GM12878 (cell line): ENCODE results near the gene ANKRD44. TPM values are rescaled to one million over a fixed set of nuclear protein-coding genes. Genes with fewer than 3 reads are reported as not detected.

Experiments
- BCL11A ChIP-seq: IDR thresholded peaks from 2 replicates; pipeline ENCODE4 v1.6.1; 2011; ENCODE audit warnings: low read depth, low read length
- BHLHE40 ChIP-seq, 2 experiments: fragments of 450-650 bp in 1 of 2; IDR thresholded peaks; 2 replicates each; pipeline ENCODE4 v1.6.1; 2011 to 2017; ENCODE audit warnings: low read depth in 2 of 2, borderline replicate concordance in 1 of 2, improper control_type of control experiment in 1 of 2, low read length in 1 of 2, mild to moderate bottlenecking in 1 of 2
- HDGF ChIP-seq: fragments of 450-650 bp; IDR thresholded peaks from 2 replicates; pipeline ENCODE4 v1.6.1; 2016; ENCODE audit warnings: antibody characterized with exemption
- KLF5 ChIP-seq: fragments of 450-650 bp; IDR thresholded peaks from 2 replicates; pipeline ENCODE4 v1.6.1; 2014; ENCODE audit warnings: mild to moderate bottlenecking; ENCODE audit not compliant: partially characterized antibody
- MTA3 ChIP-seq: IDR thresholded peaks from 2 replicates; pipeline ENCODE4 v1.6.1; 2012; ENCODE audit warnings: low read length, inconsistent platforms, borderline replicate concordance
- NBN ChIP-seq: fragments of 450-650 bp; IDR thresholded peaks from 2 replicates; pipeline ENCODE4 v1.6.1; 2016
- NFXL1 ChIP-seq: fragments of 450-650 bp; IDR thresholded peaks from 2 replicates; pipeline ENCODE4 v1.6.1; 2017; ENCODE audit warnings: antibody characterized with exemption, mild to moderate bottlenecking, borderline replicate concordance
- NR2C1 ChIP-seq: fragments of 450-650 bp; IDR thresholded peaks from 2 replicates; pipeline ENCODE4 v1.6.1; 2017; ENCODE audit warnings: antibody characterized with exemption, mild to moderate bottlenecking, moderate library complexity
- NR2C2 ChIP-seq: IDR thresholded peaks from 2 replicates; pipeline ENCODE4 v1.6.1; 2011; ENCODE audit warnings: borderline replicate concordance, low read depth; ENCODE audit not compliant: control insufficient read depth, insufficient read length
- NRF1 ChIP-seq: conservative IDR thresholded peaks from 2 replicates; pipeline ENCODE4 v1.6.1; 2011; ENCODE audit warnings: mild to moderate bottlenecking, low read depth, low read length, improper control_type of control experiment
- PAX8 ChIP-seq: fragments of 450-650 bp; IDR thresholded peaks from 2 replicates; pipeline ENCODE4 v1.6.1; 2017; ENCODE audit warnings: mild to moderate bottlenecking, moderate library complexity
- PML ChIP-seq: IDR thresholded peaks from 2 replicates; pipeline ENCODE4 v1.6.1; 2012; ENCODE audit warnings: low read length, inconsistent platforms
- SMC3 ChIP-seq: IDR thresholded peaks from 2 replicates; pipeline ENCODE4 v1.6.1; 2011; ENCODE audit warnings: low read length, improper control_type of control experiment, borderline replicate concordance
- SREBF1 ChIP-seq: IDR thresholded peaks from 2 replicates; pipeline ENCODE4 v1.6.1; 2012; ENCODE audit warnings: mild to moderate bottlenecking, low read length
- STAT3 ChIP-seq: IDR thresholded peaks from 2 replicates; pipeline ENCODE4 v1.6.1; 2011; ENCODE audit warnings: low read depth, low read length, improper control_type of control experiment
- SUPT20H ChIP-seq: IDR thresholded peaks from 2 replicates; pipeline ENCODE4 v1.6.1; 2011; ENCODE audit warnings: low read depth, mild to moderate bottlenecking, low read length, moderate library complexity, borderline replicate concordance; ENCODE audit not compliant: control insufficient read depth
- TAF1 ChIP-seq: IDR thresholded peaks from 2 replicates; pipeline ENCODE4 v1.6.1; 2011; ENCODE audit warnings: mild to moderate bottlenecking, low read depth, low read length, borderline replicate concordance
- TCF12 ChIP-seq: IDR thresholded peaks from 2 replicates; pipeline ENCODE4 v1.6.1; 2011; ENCODE audit warnings: low read depth, mild to moderate bottlenecking, low read length
- ZBED1 ChIP-seq: IDR thresholded peaks from 2 replicates; pipeline ENCODE4 v1.6.1; 2016; ENCODE audit warnings: borderline replicate concordance
- ZNF274 ChIP-seq: IDR thresholded peaks from one replicate; pipeline ENCODE4 v1.8.0; 2011; ENCODE audit not compliant: insufficient read length, insufficient read depth
- polyA plus RNA-seq, 11 experiments: library from polyadenylated mRNA; depleted of rRNA in 4 of 11; unstranded in 6 of 11; stranded (reverse) in 5 of 11; fragments of >200 nt; fragmentation: Nextera tagmentation in 4 of 11; fragmentation: Illumina TruSeq in 1 of 11; extraction: Ambion mirVana in 4 of 11; extraction: Trizol in 1 of 11; gene quantifications; 1 replicate in 1 of 11; 2 replicates in 10 of 11; pipeline versions ENCODE4 v1.2.1 to v1.2.3, GENCODE V29; 2011 to 2016; ENCODE audit warnings: inconsistent platforms in 2 of 11, missing spikeins in 2 of 11, low read depth in 1 of 11
- total RNA-seq, 4 experiments: library from RNA; depleted of rRNA in 3 of 4; stranded (reverse); fragments of >200 nt in 3 of 4; fragmentation: Illumina TruSeq in 1 of 4; extraction: Trizol in 1 of 4; gene quantifications; 2 replicates each; pipeline versions ENCODE4 v1.2.1 to v1.2.3, GENCODE V29; 2013 to 2021
- TF ChIP-seq, protein P1 (sequence below): fragments of 450-650 bp; IDR thresholded peaks from 2 replicates; pipeline ENCODE4 v1.6.1; 2018; ENCODE audit warnings: borderline replicate concordance, mild to moderate bottlenecking; ENCODE audit not compliant: partially characterized antibody
- TF ChIP-seq, protein P2 (sequence below): fragments of 450-650 bp; IDR thresholded peaks from 2 replicates; pipeline ENCODE4 v1.6.1; 2017; ENCODE audit warnings: borderline replicate concordance
- TF ChIP-seq, protein P3 (sequence below): IDR thresholded peaks from 2 replicates; pipeline ENCODE4 v1.6.1; 2012; ENCODE audit warnings: low read depth, low read length, improper control_type of control experiment
- TF ChIP-seq, protein P4 (sequence below): IDR thresholded peaks from 2 replicates; pipeline ENCODE4 v1.6.1; 2011; ENCODE audit warnings: borderline replicate concordance, low read depth, mild to moderate bottlenecking, moderate library complexity, mixed read lengths, low read length; ENCODE audit not compliant: insufficient read depth; ENCODE audit errors: extremely low read length
- TF ChIP-seq, protein P5 (sequence below): fragments of 450-650 bp; formaldehyde crosslinking; IDR thresholded peaks from 2 replicates; pipeline ENCODE4 v1.4.0; 2022; ENCODE audit warnings: mild to moderate bottlenecking, moderate library complexity

The ANKRD44 gene
- total and polyA plus RNA-seq, 10 of the 15 experiments (the other 5 are each of a cell fraction or from before 2014, with no cell fraction given): 19.1 to 99.1 (median 59.6) TPM

DNA sequence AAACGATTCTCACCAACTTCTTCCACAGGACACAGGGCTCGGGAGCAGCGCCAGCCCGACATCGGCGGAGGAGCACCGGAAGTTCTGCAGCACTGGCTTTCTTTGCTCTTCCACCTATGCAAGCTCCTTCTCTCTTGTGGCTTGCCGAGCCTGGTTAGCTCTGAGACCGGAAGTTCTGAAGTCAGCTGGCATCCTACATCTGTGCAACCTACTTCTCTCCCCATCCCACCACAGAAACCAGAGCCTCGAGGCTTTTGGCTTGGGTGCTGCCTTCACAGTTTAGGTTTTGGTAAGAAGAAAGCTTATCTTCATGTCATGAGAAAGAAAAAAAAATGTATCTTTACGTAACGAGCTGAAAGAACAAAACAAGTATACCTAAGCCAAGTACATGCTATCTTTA, 111.7 kb downstream of the ANKRD44 start (continued):
- TF ChIP-seq, protein P1, sequence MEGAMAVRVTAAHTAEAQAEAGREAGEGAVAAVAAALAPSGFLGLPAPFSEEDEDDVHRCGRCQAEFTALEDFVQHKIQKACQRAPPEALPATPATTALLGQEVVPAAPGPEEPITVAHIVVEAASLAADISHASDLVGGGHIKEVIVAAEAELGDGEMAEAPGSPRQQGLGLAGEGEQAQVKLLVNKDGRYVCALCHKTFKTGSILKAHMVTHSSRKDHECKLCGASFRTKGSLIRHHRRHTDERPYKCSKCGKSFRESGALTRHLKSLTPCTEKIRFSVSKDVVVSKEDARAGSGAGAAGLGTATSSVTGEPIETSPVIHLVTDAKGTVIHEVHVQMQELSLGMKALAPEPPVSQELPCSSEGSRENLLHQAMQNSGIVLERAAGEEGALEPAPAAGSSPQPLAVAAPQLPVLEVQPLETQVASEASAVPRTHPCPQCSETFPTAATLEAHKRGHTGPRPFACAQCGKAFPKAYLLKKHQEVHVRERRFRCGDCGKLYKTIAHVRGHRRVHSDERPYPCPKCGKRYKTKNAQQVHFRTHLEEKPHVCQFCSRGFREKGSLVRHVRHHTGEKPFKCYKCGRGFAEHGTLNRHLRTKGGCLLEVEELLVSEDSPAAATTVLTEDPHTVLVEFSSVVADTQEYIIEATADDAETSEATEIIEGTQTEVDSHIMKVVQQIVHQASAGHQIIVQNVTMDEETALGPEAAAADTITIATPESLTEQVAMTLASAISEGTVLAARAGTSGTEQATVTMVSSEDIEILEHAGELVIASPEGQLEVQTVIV: no peak
- TF ChIP-seq NR2C1: no peak
- no peak for TF ChIP-seq SUPT20H
- TF ChIP-seq, protein P2, sequence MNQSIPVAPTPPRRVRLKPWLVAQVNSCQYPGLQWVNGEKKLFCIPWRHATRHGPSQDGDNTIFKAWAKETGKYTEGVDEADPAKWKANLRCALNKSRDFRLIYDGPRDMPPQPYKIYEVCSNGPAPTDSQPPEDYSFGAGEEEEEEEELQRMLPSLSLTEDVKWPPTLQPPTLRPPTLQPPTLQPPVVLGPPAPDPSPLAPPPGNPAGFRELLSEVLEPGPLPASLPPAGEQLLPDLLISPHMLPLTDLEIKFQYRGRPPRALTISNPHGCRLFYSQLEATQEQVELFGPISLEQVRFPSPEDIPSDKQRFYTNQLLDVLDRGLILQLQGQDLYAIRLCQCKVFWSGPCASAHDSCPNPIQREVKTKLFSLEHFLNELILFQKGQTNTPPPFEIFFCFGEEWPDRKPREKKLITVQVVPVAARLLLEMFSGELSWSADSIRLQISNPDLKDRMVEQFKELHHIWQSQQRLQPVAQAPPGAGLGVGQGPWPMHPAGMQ: no peak; the same call in 1 of the 2 replicates
- TF ChIP-seq NFXL1: no peak
- TF ChIP-seq PAX8: no peak
- TF ChIP-seq, protein P3, sequence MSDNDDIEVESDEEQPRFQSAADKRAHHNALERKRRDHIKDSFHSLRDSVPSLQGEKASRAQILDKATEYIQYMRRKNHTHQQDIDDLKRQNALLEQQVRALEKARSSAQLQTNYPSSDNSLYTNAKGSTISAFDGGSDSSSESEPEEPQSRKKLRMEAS: peak; percentile 57; the same call in 1 of the 2 replicates
- peak; percentile 77 for TF ChIP-seq NBN
- TF ChIP-seq NR2C2: no peak
- TF ChIP-seq HDGF: no peak
- no peak for TF ChIP-seq KLF5
- TF ChIP-seq SREBF1: no peak
- TF ChIP-seq ZNF274: no peak
- TF ChIP-seq, protein P4, sequence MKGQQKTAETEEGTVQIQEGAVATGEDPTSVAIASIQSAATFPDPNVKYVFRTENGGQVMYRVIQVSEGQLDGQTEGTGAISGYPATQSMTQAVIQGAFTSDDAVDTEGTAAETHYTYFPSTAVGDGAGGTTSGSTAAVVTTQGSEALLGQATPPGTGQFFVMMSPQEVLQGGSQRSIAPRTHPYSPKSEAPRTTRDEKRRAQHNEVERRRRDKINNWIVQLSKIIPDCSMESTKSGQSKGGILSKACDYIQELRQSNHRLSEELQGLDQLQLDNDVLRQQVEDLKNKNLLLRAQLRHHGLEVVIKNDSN: no peak
- TF ChIP-seq BCL11A: peak; percentile 41; the same call in 1 of the 2 replicates
- peak; percentile 89 for TF ChIP-seq TAF1
- peak; percentile 71; the same call in 1 of the 2 replicates for TF ChIP-seq TCF12
- peak; percentile 80; the same call in 1 of the 2 replicates for TF ChIP-seq MTA3
- no peak for TF ChIP-seq NRF1
- peak; percentile 36; the same call in 1 of the 2 replicates for TF ChIP-seq SMC3
- no peak; the same call in 1 of the 2 replicates for TF ChIP-seq ZBED1
- TF ChIP-seq STAT3: no peak
- peak; percentile 61 to 69; a peak in 3 of 4 replicates for TF ChIP-seq BHLHE40 (IDR thresholded peaks at IDR 0.05; ENCODE audit: borderline replicate concordance in 1 of 2, low read depth in 2 of 2, low read length in 1 of 2)
- peak; percentile 83 for TF ChIP-seq PML
- TF ChIP-seq, protein P5, sequence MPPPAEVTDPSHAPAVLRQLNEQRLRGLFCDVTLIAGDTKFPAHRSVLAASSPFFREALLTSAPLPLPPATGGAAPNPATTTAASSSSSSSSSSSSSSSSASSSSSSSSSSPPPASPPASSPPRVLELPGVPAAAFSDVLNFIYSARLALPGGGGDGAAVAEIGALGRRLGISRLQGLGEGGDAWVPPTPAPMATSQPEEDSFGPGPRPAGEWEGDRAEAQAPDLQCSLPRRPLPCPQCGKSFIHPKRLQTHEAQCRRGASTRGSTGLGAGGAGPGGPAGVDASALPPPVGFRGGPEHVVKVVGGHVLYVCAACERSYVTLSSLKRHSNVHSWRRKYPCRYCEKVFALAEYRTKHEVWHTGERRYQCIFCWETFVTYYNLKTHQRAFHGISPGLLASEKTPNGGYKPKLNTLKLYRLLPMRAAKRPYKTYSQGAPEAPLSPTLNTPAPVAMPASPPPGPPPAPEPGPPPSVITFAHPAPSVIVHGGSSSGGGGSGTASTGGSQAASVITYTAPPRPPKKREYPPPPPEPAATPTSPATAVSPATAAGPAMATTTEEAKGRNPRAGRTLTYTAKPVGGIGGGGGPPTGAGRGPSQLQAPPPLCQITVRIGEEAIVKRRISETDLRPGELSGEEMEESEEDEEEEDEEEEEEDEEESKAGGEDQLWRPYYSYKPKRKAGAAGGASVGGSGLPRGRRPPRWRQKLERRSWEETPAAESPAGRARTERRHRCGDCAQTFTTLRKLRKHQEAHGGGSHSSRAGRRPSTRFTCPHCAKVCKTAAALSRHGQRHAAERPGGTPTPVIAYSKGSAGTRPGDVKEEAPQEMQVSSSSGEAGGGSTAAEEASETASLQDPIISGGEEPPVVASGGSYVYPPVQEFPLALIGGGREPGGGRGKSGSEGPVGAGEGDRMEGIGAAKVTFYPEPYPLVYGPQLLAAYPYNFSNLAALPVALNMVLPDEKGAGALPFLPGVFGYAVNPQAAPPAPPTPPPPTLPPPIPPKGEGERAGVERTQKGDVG (CRISPR knock-in tag): no peak
